SW480 (cell line): ENCODE data around the gene RYR2.

Experiments used
- DNase-seq: peaks from one replicate; pipeline ENCODE4 v3.0.0-alpha.2; 2016; ENCODE audit warnings: low spot score

RYR2 gene

DNA sequence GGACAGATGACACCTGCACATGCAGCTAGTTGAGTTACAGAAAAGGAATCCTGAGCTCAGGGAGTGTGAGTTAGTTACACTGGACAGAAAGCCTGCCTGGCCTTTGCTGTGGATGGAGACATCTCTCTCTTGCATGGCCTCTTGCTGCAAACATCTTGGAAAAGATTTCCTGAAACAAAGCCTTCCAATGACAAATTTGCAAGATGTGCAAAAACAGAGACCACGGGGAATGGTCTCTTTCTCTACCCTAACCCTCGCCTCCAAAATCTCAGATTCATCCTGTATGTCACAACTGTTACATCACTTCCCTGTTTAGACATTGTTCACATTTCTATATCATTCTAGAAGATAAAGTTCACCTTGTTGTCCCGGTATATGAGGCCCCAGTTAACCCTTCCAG lies 415.6 kb downstream of the RYR2 start:
- peak; percentile 3 for DNase-seq

DNA sequence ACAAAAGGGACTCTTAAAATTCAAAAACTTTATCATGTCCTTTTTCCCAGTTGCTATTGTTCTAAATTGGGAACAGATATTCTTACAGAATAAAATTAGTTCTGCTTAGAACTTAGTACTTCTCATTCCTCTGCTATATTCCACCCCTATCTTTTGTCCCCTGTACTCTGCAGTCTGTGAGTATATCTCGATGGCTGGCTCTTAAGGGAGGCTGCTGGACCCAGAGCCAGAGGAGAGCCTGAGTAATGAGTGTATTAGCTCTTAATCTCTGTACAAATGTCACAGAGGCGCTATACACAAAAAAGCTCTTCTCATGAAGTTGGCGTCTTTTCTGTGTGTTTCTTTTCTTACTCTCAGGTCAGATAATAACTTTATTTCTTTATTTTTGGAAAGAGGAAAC lies 425.3 kb downstream of the RYR2 start:
- no peak for DNase-seq

DNA sequence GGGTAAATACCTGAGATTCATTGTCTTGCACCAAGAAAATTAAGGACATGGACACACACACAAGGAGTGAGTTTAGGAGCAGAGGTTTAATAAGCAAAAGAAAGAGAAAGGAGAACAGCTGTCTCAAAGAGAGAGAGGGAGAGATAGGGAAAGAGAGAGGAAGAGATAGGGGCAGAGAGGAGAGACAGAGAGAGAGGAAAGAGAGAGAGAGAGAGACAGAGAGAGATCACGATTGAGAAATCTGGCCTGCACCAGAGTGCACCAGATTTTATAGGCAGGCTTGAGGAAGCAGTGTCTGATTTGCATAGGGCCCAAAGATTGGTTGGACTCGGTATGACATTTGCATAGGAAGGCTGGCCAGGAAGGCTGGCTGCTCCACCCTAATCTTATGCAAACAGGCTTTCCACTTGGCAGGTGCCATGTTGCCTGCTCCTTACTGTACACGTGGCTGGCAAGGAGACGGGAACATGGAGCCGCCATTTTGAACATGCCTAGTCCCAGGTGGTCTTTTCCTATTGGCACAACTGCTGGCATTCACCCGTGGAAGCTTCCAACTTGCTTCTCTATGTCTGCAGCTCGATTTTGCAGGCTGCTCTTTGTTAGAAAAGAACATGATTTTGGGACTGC lies 428.8 kb downstream of the RYR2 start:
- DNase-seq: peak; percentile 59

DNA sequence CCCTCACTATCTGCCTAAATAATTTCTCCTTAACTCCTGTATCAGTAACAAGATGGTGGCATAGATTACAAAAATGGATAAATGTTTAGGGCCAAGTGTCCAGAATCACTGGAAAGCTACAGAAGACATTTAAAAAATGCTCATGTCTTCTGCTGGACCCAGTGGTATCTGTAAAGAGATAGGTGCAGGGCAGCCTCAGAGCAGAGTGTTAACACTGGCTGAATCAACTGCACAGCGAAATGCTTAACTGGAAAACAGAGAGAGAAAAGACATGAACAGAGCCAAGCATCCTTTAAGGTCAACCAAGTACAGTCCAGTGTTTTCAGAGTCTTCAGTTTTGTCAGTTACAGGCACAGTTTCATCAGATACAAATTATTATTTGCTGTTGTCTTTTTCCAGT lies 429.4 kb downstream of the RYR2 start:
- no peak for DNase-seq

DNA sequence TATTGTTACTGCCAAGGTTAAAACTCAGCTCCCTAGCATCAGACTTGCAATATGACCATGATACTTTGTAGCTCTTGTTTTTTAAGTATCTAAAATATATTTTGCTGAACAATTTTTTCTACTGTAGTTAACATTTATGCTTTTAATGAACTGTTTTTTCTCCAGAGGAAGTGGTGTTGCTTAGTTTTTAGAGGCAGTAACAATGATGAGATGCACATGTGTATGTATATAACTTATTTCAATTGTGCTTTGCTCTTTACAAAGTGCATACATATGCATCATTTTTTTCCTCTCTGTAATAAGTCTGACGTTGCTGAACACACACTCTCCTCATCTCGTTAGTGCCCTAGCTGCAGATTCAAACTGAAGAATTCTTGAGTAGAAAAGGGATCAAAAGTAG lies 430.0 kb downstream of the RYR2 start:
- no peak for DNase-seq

DNA sequence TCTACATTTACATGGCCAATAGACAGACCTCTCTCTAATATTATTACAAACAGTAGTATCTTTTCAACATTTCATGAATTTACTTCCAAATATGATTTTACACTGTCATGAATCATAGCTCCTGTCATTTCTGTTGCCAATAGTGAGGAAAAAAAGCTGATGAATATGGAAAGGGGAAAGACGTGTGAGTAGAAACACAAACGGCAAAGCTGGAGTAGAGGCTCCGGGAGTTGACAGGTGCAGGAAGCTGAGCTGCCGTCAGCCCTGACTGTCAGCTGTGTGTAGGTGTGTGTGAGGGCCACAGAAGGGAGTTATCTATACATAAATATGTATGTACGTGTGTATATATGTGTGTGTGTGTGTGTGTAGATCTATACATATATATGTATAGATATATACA lies 431.9 kb downstream of the RYR2 start:
- DNase-seq: no peak

DNA sequence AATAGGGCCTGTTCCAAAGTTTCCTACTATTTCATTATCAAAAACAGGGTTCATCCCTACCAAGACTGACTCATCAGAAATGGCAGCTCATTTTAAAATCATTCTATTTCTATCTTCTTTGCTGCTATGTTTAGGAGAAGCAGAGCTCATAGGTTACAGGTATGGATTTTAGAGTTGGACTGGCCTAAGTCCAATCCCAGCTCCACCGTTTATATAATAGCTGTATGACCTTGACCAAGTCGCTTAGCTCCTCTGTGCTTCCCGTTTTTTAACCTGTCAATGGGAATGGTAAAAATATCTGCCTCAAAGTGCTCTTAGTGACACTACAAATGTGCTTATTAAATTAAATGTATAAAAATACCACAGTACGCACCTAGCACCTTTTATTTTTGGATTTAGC lies 436.1 kb downstream of the RYR2 start:
- no peak for DNase-seq

DNA sequence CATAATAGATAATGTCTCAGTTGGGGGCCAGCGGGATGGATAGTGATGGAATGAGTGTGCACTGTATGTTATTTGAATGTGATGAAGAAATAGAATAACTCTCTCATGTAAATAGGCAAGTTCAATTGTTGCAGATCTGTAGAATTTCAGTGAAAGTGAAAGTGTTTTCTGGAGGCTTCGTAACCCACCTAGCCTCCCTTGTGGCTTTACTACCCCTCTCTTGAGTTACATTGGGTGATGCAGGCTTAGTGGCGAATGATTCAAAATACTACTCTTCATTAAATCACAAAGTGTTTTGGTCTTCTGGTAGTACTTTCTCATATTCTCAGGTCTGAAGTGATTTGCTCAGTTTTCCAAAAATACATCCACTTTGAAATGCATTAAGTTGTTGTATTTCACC lies 436.9 kb downstream of the RYR2 start:
- no peak for DNase-seq

DNA sequence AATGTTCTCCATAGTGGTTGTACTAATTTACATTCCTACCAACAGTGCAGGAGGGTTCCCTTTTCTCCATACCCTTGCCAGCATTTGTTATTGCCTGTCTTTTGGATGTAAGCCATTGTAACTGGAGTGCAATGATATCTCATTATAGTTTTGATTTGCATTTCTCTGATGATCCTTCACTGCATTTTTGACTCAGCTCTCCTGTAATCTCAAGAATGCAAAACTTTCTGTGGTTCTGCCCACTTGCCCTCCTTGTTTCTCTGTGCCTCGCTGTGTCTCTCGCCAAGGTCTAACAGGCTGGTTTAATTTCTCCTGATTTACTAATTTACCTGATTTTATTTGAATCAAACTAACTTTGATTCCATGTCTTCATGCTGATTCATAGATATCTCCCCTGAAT lies 440.8 kb downstream of the RYR2 start:
- no peak for DNase-seq

DNA sequence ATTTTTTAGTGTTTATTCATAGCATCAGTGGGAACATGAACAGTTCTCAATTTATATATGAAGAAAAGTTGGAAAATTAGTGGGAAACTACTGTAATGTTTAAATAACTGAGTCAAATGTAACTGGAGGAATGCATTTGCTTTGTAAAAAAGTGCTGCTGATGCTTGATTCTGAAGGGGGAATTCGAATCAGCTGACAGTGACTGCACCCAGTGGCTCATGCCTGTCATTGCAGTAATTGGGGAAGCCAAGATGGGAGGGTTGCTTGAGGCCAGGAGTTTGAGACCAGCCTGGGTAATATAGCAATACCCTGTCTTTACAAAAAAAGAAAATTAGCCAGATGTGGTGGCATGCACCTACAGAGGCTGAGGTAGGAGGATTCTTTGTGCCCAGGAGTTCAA lies 450.4 kb downstream of the RYR2 start:
- DNase-seq: no peak

DNA sequence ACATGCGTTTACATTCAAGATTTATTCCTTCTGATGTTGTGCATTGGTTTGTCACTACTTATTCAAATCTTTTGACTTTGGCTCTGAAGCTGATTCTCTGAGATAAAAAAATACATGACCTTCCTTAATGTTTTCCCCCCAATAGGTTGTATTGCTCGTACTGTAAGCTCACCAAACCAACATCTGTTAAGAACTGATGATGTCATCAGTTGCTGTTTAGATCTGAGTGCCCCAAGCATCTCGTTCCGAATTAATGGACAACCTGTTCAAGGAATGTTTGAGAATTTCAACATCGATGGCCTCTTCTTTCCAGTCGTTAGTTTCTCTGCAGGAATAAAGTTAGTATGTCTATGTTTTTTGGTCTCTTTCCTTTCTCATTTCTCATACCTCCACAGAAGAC lies 458.6 kb downstream of the RYR2 start:
- DNase-seq: no peak

DNA sequence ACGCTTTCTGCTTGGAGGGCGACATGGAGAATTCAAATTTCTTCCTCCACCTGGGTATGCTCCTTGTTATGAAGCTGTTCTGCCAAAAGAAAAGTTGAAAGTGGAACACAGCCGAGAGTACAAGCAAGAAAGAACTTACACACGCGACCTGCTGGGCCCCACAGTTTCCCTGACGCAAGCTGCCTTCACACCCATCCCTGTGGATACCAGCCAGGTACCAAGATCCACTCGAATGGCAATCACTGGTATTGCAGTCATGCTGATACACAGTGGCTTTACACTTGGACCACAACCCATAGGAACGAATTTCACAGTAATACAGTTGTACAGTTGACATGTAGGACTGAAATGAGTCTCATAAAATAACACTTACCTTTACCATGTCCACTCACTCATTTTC lies 461.3 kb downstream of the RYR2 start:
- DNase-seq: no peak

DNA sequence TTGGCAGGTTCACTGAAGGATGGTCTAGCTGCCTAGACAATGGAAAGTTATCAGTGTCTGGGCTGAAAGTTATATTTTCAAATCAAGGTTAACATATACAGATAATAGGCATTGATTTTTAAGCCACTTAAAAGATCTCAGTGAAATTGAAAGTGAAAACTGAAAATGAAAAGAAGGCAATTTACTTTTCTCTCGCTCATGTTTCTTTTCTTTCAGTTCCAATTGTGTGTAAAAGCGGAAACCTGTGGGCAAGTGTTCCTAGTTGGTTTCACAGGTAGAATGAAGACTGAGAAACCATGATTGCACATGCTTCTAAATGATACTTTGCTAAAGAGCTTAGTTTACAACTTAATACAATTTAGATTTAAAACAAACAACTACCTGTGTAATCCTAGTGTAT lies 465.0 kb downstream of the RYR2 start:
- no peak for DNase-seq

DNA sequence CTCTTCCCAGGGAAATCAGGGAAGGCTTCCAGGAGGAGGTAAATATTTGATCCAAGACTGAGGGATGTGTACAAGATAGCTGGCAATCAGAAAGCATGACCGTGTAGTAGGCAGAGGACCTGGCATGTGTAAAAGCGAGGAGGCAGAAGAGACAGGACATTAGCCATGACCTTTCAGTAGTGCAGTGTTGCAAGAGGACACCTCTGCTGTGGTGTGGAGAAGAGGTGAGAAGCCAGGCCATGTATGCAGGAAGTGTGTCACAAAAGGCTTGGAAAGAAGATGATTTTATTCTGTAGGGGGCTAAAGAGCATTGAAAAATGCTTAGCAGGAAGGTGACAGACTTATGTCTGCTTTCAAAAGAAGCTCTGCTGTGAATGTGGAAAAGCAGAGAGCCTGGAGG lies 467.8 kb downstream of the RYR2 start:
- no peak for DNase-seq

DNA sequence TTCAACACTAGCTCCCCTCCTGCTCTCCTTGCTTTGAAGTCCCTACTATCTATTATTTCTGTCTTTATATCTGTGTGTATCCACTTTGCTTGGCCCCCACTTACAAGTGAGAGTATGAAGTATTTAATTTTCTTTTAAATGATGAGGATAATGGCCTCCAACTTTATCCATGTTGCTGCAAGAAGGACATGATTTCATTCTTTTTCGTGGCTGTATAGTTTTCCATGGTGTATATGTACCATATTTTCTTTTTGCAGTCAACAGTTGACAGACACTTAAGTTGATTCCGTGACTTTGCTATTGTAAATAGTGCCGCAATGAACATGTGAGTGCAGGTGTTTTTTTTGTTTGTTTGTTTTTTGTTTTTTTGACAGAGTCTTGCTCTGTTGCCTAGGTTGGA lies 483.1 kb downstream of the RYR2 start:
- DNase-seq: no peak

DNA sequence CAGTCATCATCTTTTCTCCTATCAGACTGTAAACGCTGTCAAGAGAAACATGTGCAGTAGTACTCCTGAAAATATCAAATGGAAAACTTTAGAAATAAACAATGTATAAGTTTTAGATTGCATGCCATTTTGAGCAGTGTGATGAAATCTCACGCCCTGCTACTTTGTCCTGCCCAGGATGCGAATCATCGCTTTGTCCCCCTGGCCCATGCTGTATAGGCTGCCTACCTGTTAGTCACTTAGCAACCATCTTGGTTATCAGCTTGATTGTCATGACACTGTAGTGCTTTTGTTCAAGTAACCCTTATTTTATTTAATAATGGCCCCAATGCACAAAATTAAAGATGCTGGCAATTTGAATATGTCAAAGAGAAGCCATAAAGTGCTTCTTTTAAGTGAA lies 485.8 kb downstream of the RYR2 start:
- no peak for DNase-seq

DNA sequence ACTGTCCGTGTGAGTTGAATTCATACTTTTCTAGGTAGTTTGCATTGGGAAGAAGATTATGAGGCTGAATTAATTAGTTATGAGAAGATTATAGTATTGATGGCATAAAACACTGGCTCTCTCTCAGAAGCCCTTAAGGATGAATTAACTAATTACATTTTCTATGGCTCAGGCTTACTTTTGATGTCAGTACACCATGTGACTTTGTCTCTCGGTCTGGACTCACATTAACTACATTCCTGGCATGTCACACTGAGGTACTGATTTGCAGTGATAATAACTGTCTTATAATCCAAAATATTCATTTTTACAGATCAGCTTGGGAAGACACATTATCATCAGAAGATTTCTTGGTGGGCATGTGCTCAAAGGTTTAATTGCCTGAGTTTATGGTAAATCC lies 486.6 kb downstream of the RYR2 start:
- no peak for DNase-seq

DNA sequence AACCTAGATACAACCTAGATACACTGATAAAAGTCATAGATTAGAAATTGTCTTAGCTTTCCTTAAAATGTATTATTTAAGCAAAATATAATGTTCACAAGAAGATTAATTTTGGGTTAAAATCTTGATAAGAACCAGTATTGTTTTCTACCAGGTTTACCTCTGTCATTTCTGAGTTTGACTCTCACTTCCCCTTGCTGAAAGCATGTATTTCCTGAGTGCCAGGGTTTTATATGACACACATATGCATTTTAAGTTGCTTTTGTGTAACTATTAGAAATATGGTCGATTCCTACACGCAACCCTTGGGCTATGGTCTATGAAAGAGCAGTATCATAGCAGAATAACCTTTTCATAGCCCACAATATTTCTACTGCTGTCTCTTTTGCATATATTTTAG lies 497.1 kb downstream of the RYR2 start:
- DNase-seq: no peak

DNA sequence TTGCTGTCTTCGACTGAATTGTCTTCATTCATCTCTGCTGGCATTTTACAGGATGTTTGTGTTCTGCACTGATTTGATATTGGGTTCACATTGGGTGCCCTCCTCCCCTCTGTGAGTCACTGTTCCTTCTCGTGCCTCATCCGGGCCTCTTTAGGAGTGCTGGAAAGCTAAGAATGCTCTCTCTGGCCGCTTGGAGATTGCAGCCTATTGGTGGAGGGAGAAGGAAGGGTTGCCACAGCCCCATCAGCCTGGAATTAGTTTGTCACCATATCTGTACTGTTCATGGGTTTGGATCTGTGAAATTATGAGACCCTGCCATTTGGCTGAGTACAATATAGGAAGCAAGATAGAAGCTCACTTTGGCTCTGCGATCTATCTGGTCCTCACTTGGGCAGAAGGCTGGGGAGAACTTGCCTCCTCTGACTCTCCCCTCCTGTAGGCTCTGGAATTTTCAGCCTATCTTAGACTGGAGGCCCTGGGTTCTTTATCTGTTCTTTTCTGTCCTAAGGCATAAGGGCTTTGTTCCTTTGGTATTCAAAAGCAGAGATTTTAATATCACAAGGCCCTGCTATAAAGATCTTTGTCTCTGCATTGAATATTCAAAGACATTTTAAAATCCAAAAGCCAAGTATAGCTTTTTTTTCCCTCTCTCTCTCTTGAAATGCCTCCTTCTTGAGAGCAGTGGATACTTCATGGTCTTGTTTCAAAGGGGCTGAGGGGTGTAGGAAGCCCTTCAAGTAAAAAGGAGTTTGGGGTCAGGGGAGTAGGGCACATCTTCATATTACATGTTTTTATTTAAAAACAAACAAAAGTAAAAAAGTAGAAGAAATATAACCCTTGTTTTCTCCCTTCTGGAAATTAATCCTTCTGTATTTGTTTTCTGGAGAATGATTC lies 500.8 kb downstream of the RYR2 start:
- DNase-seq: no peak

DNA sequence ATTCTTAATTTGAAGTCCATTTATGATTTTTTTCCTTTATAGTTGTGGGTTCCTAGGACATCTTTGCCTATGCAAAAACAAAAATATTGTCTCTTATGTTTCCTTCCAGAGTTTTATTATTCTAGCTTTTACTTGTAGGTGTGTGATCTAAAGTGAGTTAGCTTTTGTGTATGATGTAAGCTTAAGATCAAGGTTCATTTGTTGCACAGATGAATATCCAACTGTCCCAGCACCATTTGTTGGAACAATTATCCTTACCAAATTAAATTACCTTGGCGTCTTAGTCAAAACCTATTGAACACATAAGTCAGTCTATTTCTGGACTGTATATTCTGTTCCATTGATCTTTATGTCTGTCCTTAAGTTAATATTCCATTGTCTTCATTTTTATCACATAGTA lies 511.1 kb downstream of the RYR2 start:
- DNase-seq: no peak

DNA sequence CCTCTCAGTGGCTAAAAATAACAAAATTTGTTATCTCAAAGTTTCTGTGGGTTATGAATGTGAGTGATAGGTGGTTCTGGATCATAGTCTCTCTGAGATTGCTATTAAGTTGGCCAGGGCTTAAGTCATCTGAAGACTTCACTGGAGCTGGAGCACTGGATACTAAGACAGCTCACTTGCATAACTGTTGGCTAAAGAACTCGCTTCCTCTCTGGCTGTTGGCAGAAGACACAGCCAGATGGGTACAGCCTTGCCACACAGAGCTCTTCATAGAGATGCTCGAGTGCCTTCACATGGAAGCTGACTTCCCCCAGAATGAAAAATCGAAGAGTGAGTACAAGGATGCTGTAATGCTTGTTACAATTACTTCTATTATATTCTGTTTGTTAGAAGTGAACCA lies 514.9 kb downstream of the RYR2 start:
- no peak for DNase-seq

DNA sequence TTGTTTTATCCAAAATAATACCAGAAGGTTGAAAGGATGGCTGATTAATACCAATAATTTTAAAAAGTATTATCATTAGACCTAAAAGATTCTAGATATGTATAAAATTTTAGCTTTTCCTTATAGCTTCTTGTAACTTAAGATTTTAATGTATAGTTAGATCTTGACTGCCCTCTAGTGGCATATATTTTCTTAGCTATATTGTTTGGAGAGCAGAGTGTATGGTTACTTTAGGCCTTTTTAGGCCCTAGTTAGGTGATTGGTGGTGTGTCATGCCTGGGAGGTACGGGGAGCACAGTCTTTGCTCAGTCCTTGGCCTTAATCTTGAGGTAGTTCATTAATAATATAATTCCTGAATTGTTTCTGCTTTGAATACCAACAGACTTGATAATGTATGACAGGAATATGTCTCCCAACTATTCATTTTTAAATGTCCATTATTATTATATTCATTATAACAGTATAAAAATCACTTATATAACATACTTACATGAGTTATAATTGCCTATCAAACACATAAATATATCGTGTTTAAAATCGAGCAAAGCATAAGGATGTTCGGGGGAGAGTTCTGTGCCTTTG lies 520.3 kb downstream of the RYR2 start:
- DNase-seq: peak; percentile 78

DNA sequence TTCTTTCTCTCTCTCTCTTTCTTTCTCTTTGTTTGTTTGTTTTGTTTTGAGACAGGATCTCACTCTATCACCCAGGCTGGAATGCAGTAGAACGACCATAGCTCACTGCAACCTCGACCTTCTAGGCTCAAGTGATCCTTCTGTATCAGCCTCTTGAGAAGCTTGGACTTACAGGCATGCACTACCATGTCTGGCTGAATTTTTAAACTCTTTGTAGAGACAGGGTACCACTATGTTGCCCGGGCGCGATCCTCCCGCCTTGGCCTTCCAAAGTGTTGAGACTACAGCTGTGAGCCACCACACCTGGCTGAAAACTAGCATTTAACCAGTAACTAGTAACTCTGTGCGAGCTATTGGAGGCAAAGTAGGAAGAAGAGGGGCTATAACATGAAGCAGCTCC lies 523.3 kb downstream of the RYR2 start:
- no peak for DNase-seq

DNA sequence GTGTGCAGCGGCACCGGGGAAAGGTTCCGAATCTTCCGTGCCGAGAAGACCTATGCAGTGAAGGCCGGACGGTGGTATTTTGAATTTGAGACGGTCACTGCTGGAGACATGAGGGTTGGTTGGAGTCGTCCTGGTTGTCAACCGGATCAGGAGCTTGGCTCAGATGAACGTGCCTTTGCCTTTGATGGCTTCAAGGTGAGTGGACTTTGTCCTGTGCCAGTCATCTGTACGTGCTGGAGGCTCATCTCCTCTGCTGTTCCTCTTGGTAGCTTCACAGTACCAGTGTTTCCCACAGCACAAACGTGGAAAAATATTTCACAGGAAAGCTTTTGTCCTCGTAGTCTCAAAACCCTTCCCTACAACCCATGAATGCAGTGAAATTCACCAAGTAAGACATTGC lies 524.6 kb downstream of the RYR2 start:
- no peak for DNase-seq
